Measurements from ENCODE around the gene SCUBE2.

- TF ChIP-seq EP300 (IDR thresholded peaks at IDR 0.05; ENCODE audit: borderline replicate concordance) (no peak), TAF1 (IDR thresholded peaks at IDR 0.05; ENCODE audit: low read depth) (no peak), MAX (IDR thresholded peaks at IDR 0.05) (no peak), EGR1 (IDR thresholded peaks at IDR 0.05) (no peak), YY1 (IDR thresholded peaks at IDR 0.05; ENCODE audit: low read depth) (no peak), RAD21 (IDR thresholded peaks at IDR 0.05; ENCODE audit: low read depth) (no peak), REST (IDR thresholded peaks at IDR 0.05; ENCODE audit: low read depth) (no peak), FOXM1 (IDR thresholded peaks at IDR 0.05; ENCODE audit: borderline replicate concordance, low read depth) (no peak), NFIC (IDR thresholded peaks at IDR 0.05) (no peak), CEBPB (IDR thresholded peaks at IDR 0.05) (no peak), ZBTB7A (IDR thresholded peaks at IDR 0.05; ENCODE audit: low read depth) (no peak), TEAD4 (IDR thresholded peaks at IDR 0.05) (no peak), CREB1 (IDR thresholded peaks at IDR 0.05; ENCODE audit: low read depth) (no peak), TCF12 (IDR thresholded peaks at IDR 0.05; ENCODE audit: low read depth) (no peak)
Observed at GRCh38 chr11:9053316-9054035, 37.9 kb downstream of the SCUBE2 start.
